ENCODE measurements around the gene MAN1A2.

DNA sequence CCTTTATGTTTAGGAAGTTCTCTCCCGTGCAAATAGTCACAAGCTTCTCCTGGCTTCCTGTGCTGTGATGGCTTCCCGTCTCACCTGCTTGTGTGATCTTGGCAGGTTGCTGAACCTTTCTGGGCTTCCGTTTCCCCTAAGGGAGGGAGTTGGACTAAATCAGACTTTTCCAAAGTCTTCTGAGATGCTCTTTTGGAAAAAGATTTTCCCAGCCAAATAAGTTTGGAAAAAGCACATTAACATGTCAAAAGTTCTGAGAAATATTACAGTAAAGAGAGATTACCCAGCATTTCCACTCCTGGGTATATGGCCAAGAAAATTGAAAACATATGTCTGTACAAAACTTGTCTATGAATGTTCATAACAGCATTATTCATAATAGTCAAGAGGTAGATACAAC is 202.6 kb downstream of the MAN1A2 start:
- TF ChIP-seq POLR2A (IDR thresholded peaks at IDR 0.05; ENCODE audit: low read depth, low read length) (no peak), MYC (IDR thresholded peaks at IDR 0.05; ENCODE audit: insufficient read depth, insufficient read length, insufficient replicate concordance, low read length, severe bottlenecking) (no peak), POLR2AphosphoS5 (IDR thresholded peaks at IDR 0.05; ENCODE audit: low read length) (no peak), NFIC (IDR thresholded peaks at IDR 0.05; ENCODE audit: low read depth, low read length) (no peak), ZNF274 (IDR thresholded peaks at IDR 0.05; ENCODE audit: insufficient read depth, insufficient read length) (no peak), FOXM1 (IDR thresholded peaks at IDR 0.05; ENCODE audit: low read depth, low read length) (no peak), ASH2L (IDR thresholded peaks at IDR 0.05; ENCODE audit: borderline replicate concordance, low read depth) (no peak), HCFC1 (IDR thresholded peaks at IDR 0.05; ENCODE audit: low read length) (no peak)
- TF ChIP-seq, protein P1, sequence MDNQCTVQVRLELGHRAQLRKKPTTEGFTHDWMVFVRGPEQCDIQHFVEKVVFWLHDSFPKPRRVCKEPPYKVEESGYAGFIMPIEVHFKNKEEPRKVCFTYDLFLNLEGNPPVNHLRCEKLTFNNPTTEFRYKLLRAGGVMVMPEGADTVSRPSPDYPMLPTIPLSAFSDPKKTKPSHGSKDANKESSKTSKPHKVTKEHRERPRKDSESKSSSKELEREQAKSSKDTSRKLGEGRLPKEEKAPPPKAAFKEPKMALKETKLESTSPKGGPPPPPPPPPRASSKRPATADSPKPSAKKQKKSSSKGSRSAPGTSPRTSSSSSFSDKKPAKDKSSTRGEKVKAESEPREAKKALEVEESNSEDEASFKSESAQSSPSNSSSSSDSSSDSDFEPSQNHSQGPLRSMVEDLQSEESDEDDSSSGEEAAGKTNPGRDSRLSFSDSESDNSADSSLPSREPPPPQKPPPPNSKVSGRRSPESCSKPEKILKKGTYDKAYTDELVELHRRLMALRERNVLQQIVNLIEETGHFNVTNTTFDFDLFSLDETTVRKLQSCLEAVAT (IDR thresholded peaks at IDR 0.05) = no peak
- TF ChIP-seq, protein P2, sequence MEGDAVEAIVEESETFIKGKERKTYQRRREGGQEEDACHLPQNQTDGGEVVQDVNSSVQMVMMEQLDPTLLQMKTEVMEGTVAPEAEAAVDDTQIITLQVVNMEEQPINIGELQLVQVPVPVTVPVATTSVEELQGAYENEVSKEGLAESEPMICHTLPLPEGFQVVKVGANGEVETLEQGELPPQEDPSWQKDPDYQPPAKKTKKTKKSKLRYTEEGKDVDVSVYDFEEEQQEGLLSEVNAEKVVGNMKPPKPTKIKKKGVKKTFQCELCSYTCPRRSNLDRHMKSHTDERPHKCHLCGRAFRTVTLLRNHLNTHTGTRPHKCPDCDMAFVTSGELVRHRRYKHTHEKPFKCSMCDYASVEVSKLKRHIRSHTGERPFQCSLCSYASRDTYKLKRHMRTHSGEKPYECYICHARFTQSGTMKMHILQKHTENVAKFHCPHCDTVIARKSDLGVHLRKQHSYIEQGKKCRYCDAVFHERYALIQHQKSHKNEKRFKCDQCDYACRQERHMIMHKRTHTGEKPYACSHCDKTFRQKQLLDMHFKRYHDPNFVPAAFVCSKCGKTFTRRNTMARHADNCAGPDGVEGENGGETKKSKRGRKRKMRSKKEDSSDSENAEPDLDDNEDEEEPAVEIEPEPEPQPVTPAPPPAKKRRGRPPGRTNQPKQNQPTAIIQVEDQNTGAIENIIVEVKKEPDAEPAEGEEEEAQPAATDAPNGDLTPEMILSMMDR (IDR thresholded peaks at IDR 0.05 in 2 of 3, conservative IDR thresholded peaks at IDR 0.05 in 1 of 3; ENCODE audit: control insufficient read depth in 2 of 3, extremely low read depth in 1 of 3, insufficient read depth in 1 of 3, low read depth in 3 of 3, low read length in 3 of 3) = no peak
